ENCODE measurements around the gene TNFSF4. TPM values are rescaled to one million over a fixed set of nuclear protein-coding genes. Genes with fewer than 3 reads are reported as not detected.
"Not testable (repeated sequence)": the region's sequence is repeated elsewhere in the genome, so short reads cannot be mapped to it uniquely, and the experiment has no call there.

The TNFSF4 gene
- total RNA-seq, 1 donor from 2014 or later = 0.35 TPM

DNA sequence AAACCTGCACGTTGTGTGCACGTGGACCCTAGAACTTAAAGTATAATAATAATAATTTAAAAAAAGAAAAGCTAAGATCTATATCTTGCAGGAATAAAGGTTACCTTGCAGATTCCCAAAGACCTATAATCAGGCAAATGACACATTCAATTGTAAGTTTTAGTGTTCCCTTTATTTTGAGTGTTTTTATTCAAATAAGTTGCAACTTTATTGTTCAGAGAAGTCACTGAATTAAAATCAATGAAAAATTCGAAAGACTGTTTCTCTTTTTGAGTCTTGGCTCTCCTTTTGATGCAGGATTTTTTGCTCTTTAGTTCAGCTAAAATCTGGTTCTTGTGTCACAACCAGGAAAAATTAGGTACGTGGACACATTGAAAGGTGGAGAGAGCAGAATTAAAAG lies 27.8 kb upstream of the TNFSF4 start:
- Mint-ChIP-seq H3K36me3 (ENCODE audit: unreplicated experiment) (no peaks in the 10 kb centered on the region), H3K4me3 (ENCODE audit: unreplicated experiment) (no peak overlapping the region), H3K27ac (ENCODE audit: unreplicated experiment) (no peak overlapping the region), H3K27me3 (ENCODE audit: unreplicated experiment) (no peaks in the 10 kb centered on the region), H3K9me3 (ENCODE audit: unreplicated experiment) (peaks cover 10% of the 10 kb centered on the region), H3K4me1 (ENCODE audit: unreplicated experiment) (no peaks in the 10 kb centered on the region)
- TF ChIP-seq CTCF (IDR thresholded peaks at IDR 0.05) = no peak
- no peak for DNase-seq (ENCODE audit: extremely low spot score, unreplicated experiment)

DNA sequence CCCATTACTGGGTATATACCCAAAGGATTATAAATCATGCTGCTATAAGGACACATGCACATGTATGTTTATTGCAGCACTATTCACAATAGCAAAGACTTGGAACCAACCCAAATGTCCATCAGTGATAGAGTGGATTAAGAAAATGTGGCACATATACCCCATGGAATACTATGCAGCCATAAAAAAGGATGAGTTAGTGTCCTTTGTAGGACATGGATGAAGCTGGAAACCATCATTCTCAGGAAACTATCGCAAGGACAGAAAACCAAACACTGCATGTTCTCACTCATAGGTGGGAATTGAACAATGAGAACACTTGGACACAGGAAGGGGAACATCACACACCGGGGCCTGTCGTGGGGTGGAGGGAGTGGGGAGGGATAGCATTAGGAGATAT lies 27.3 kb upstream of the TNFSF4 start:
- H3K4me1 Mint-ChIP-seq (ENCODE audit: unreplicated experiment) = not testable (repeated sequence)

GRCh38 chr1:173229031-173229430 lies 21.9 kb upstream of the TNFSF4 start:
- H3K9me3 Mint-ChIP-seq (ENCODE audit: unreplicated experiment) = peaks cover 14% of the 10 kb centered on the region
- not testable (repeated sequence) for H3K4me1 Mint-ChIP-seq (ENCODE audit: unreplicated experiment)

More for the DNA sequence above, 27.3 kb upstream of the TNFSF4 start:
- not testable (repeated sequence) for H3K9me3 Mint-ChIP-seq (ENCODE audit: unreplicated experiment); H3K4me3 Mint-ChIP-seq (ENCODE audit: unreplicated experiment); H3K27me3 Mint-ChIP-seq (ENCODE audit: unreplicated experiment); DNase-seq (ENCODE audit: extremely low spot score, unreplicated experiment); H3K27ac Mint-ChIP-seq (ENCODE audit: unreplicated experiment); H3K36me3 Mint-ChIP-seq (ENCODE audit: unreplicated experiment)

GRCh38 chr1:173224949-173225348 lies 17.8 kb upstream of the TNFSF4 start:
- no peak for TF ChIP-seq CTCF (IDR thresholded peaks at IDR 0.05)
- Mint-ChIP-seq H3K27me3 (ENCODE audit: unreplicated experiment) (no peaks in the 10 kb centered on the region), H3K4me3 (ENCODE audit: unreplicated experiment) (no peak overlapping the region), H3K9me3 (ENCODE audit: unreplicated experiment) (peaks cover 8% of the 10 kb centered on the region), H3K27ac (ENCODE audit: unreplicated experiment) (no peak overlapping the region), H3K4me1 (ENCODE audit: unreplicated experiment) (no peaks in the 10 kb centered on the region), H3K36me3 (ENCODE audit: unreplicated experiment) (no peaks in the 10 kb centered on the region)
- no peak for DNase-seq (ENCODE audit: extremely low spot score, unreplicated experiment)

More at GRCh38 chr1:173229031-173229430, 21.9 kb upstream of the TNFSF4 start:
- H3K4me3 Mint-ChIP-seq (ENCODE audit: unreplicated experiment); DNase-seq (ENCODE audit: extremely low spot score, unreplicated experiment); H3K27me3 Mint-ChIP-seq (ENCODE audit: unreplicated experiment); H3K36me3 Mint-ChIP-seq (ENCODE audit: unreplicated experiment); H3K27ac Mint-ChIP-seq (ENCODE audit: unreplicated experiment): not testable (repeated sequence)

- DNase-seq (ENCODE audit: extremely low spot score, unreplicated experiment) = no peak
- no peak for TF ChIP-seq CTCF (IDR thresholded peaks at IDR 0.05)
- Mint-ChIP-seq H3K36me3 (ENCODE audit: unreplicated experiment) (no peaks in the 10 kb centered on the region), H3K4me1 (ENCODE audit: unreplicated experiment) (no peaks in the 10 kb centered on the region), H3K9me3 (ENCODE audit: unreplicated experiment) (peaks cover 8% of the 10 kb centered on the region), H3K27me3 (ENCODE audit: unreplicated experiment) (no peaks in the 10 kb centered on the region), H3K27ac (ENCODE audit: unreplicated experiment) (no peak overlapping the region), H3K4me3 (ENCODE audit: unreplicated experiment) (no peak overlapping the region)
These were observed 17.3 kb upstream of the TNFSF4 start for GRCh38 chr1:173224280-173224892.

DNA sequence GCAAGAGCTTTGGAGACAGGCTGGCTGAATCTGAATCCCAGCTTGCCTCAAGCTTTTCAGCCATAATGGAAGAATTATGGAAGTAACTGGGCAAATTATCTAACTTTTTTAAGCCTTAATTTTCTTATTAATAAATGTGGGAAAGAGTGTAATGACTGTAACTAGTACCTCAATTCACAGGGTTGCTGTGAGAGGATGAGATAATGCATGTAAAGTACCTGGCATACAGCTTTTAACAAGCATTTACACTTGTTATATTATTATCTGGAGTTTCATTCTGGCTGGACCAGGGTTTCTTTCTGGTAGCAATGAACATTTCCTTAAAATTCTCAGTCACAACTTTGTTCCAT lies 15.9 kb upstream of the TNFSF4 start:
- no peak for TF ChIP-seq CTCF (IDR thresholded peaks at IDR 0.05)
- H3K4me3 Mint-ChIP-seq (ENCODE audit: unreplicated experiment) = no peak overlapping the region
- H3K4me1 Mint-ChIP-seq (ENCODE audit: unreplicated experiment) = no peaks in the 10 kb centered on the region
- H3K27ac Mint-ChIP-seq (ENCODE audit: unreplicated experiment) = no peak overlapping the region
- H3K27me3 Mint-ChIP-seq (ENCODE audit: unreplicated experiment) = no peaks in the 10 kb centered on the region
- no peaks in the 10 kb centered on the region for H3K36me3 Mint-ChIP-seq (ENCODE audit: unreplicated experiment)
- no peaks in the 10 kb centered on the region for H3K9me3 Mint-ChIP-seq (ENCODE audit: unreplicated experiment)
- no peak for DNase-seq (ENCODE audit: extremely low spot score, unreplicated experiment)
